Activated CD8-positive, alpha-beta memory T cell treated with anti-CD3 and anti-CD28 coated beads for 36 hours (primary cell): ENCODE measurements around the gene TMEM170A. TPM values are rescaled to one million over a fixed set of nuclear protein-coding genes. Genes with fewer than 3 reads are reported as not detected.
"Not testable (repeated sequence)": the region's sequence is repeated elsewhere in the genome, so short reads cannot be mapped to it uniquely, and the experiment has no call there.

Source experiments
- CTCF ChIA-PET: fragments of 350-600 bp; sonication (Branson Sonifier 250); formaldehyde crosslinking; loops from one replicate; lab custom pipeline; 2021; ENCODE audit warnings: antibody characterized with exemption; lab: Charles Lee
- POLR2A ChIA-PET: fragments of 350-600 bp; sonication (Branson Sonifier 250); formaldehyde crosslinking; loops from one replicate; lab custom pipeline; 2021; ENCODE audit warnings: antibody characterized with exemption; lab: Charles Lee
- total RNA-seq, 2 experiments: library from RNA; stranded (reverse); gene quantifications; one replicate each; pipeline ENCODE4 v1.2.3, GENCODE V29; 2021

TMEM170A gene
- total RNA-seq, 2 experiments from 2014 or later: 38.0 to 42.7 TPM

DNA sequence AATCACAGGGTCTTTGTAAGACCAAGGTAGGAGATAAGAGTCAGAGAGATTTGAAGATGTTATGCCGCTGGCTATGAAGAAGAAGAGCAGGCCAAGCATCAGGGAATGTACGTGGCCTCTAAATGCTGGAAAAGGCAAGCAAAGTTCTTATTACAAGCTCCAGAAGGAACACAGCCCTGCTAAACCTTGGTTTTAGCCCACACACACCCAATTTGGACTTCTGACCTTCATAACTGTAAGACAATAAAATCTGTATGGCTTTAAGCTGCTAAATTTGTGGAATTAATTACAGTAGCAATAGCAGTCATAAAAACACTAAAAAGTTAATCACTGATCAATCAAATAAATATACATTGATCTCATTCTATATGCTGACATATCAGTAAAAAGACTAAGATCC is 6.0 kb downstream of the TMEM170A start:
- CTCF ChIA-PET: interaction anchor here (0.6 kb wide), 1 partner anchor 52 kb away, joined by 3 read pairs; no protein-coding TSS in a partner anchor

DNA sequence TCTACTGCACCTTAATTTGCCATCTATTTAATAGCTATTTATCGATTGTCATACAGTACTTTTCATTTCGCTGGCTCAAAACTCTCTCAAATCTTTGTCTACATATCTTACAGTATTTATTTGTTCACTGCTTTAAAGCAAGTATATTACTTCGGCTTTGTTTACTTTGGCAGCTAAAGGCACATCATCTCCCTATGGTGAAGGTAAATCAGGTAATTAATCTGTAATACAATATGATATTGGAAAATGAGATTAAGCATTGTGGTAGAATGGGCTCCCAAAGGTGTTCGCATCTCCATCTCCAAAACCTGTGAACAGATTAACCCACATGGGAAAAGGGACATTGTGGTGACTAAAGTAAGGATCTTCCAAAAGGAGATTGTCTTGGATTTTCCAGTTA is 6.5 kb downstream of the TMEM170A start:
- ChIA-PET CTCF (interaction anchor here (0.6 kb wide), 1 partner anchor 52 kb away, joined by 3 read pairs; no protein-coding TSS in a partner anchor), POLR2A (interaction anchor here (0.6 kb wide), 1 partner anchor 239 kb away, joined by 3 read pairs; no protein-coding TSS in a partner anchor)

More for the DNA sequence above, 6.0 kb downstream of the TMEM170A start:
- POLR2A ChIA-PET: no interaction called here

DNA sequence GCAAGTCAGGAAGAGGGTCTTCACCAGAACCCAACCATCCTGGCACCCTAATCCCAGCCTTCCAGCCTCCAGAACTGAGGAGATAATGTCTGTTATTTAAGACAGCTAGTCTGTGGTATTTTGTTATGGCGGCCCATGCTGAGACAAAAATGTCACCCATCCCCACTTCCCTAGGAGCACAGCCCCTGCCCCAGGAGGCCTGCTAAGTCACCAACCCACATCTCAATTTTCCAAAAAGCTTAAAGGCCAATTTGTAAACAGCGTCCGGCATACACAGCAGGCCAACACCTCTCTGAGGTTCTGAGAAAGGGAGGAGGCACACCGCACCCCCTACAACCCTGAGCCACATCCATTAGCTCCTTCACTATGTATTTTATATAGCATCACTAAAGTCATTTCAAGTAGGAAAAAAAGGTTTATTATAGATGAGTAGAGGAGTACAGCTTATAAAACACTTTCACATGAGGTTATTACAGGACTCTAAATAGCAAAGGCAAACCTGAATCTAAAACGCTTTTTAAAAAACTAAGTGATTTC is 6.9 kb downstream of the TMEM170A start:
- POLR2A ChIA-PET: interaction anchor here (0.6 kb wide), 1 partner anchor 238 kb away, joined by 3 read pairs; no protein-coding TSS in a partner anchor
- CTCF ChIA-PET: interaction anchor here (1.3 kb wide), 1 partner anchor 12 kb away, joined by 3 read pairs; no protein-coding TSS in a partner anchor

DNA sequence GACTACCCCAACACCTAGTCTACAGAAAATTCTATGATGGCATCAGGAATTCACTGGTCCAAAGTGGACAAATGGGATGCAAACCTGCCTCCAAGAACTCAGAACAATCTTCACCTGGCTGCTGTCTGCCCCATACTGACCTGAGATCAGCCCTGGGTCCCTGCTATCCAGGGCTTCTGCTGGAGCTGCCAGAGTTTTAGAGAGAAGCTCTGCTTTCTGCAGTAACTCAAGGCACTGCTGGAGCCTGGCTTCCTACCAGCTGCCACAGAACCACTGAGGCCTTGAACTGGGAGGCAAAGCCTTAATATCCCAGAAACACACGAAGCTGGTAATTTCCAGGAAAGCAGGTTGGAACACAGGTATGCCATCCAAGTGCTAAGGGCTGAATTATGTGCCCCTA is 7.5 kb downstream of the TMEM170A start:
- ChIA-PET CTCF (interaction anchor here (0.8 to 1.3 kb wide), 2 partner anchors 13 to 60 kb away, joined by 3 read pairs; no protein-coding TSS in a partner anchor), POLR2A (no interaction called here)

DNA sequence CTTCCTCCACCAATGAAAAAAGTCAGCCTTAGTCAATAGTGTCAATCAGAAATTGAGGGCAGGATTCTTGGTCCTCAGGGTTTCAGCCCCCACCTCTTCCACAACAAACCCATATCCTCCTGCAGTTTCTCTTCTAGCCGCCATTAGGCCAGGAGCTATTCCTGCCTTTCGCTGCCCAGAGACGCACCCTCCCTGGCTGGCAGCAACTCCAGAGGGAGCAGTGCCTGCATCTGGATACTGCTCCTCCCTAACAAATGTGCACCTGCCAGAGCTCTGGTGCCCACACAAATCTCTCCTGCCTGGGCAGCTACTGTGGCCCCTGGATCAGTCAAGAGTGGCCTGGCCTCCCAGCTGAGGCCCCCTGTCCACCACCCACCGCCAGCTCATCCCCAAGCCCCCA is 8.0 kb downstream of the TMEM170A start:
- POLR2A ChIA-PET: not testable (repeated sequence)
- CTCF ChIA-PET: interaction anchor here (0.8 to 1.3 kb wide), 2 partner anchors 13 to 61 kb away, joined by 3 read pairs; no protein-coding TSS in a partner anchor

DNA sequence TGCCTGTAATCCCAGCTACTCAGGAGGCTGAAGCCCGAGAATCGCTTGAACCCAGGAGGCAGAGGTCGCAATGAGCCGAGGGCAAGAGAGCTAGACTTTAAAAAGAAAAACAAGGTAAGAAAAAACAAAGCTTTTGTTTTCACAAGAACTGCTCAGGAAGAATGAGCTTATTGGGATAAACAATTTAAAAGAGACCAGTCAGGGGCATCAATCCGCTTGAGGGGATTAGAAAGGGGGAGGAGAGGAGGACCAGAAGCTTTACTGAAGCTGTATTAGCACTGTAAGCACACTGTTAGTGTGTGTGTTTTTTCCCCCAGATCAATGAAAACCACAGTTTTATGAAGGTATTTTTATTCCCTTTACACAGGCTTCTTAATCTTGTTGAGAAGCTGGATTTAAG is 8.8 kb downstream of the TMEM170A start:
- ChIA-PET CTCF (no interaction called here), POLR2A (no interaction called here)

DNA sequence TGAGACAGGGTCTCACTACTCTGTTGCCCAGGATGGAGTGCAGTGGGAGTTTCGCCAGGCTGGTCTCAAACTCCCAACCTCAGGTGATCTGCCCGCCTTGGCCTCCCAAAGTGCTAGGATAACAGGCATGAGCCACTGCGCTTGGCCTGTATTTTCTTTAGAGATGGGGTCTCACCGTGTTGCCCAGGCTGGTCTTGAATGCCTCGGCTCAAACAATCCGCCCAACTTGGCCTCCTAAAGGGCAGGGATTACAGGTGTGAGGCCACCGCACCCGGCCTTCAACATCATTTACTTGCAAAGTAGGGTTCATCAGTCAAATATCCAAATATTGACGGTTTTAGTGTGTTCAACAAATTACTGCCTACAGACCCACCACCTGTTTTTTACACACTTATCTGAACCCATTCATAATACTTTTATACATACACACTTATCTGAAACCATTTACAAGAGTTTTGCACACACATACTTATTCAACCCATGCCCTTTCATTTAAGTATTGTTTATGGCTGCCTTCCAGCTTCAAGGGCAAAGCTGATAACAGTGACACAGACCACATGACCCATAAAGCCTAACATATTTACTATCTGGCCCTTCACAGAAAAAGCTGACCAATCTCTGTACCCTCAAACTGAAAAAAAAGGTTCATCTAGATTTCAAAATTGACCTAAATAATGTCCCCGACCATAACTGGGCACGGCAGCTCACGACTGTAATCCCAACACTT is 11.9 kb downstream of the TMEM170A start:
- CTCF ChIA-PET: no interaction called here

DNA sequence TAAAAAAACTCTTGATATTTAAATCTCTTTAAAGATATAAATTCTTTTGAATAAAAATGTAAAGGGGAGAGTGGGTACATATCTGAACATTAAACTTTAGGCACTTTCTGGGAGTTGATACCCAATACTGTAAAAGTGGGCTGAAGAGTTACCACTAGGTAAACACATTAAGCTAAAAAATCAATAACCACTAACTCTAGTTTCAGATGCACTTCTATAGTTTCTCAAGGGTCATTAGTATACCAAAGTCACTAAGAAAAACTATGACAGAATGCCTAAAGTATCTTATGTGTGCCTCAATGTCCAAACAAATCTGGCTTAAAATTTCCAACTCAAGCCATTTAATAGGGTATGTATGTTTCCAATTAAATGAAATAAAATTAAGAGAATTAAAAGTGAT is 18.1 kb downstream of the TMEM170A start:
- CTCF ChIA-PET: interaction anchor here (1.0 kb wide), 1 partner anchor 19 kb away, joined by 3 read pairs; no protein-coding TSS in a partner anchor
- POLR2A ChIA-PET: interaction anchor here (0.7 kb wide), 1 partner anchor 61 kb away, joined by 3 read pairs; no protein-coding TSS in a partner anchor

More for the DNA sequence above, 11.9 kb downstream of the TMEM170A start:
- POLR2A ChIA-PET: no interaction called here

DNA sequence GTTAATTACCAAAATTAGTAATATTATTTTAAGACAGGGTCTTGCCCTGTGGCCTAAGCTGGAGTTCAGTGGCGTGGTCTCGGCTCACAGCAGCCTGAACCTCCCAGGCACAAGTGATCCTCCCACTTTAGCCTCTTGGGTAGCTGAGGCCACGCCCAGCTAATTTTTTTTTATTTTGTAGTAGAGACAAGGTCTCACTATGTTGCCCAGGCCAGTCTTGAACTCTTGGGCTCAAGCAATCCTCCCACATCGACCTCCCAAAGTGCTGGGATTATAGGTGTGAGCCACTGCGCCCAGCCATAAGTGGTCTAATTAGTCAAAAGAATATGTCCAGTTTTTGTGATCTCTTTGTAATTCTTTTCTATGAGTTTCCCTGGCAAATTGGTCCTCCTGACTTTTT is 19.2 kb downstream of the TMEM170A start:
- ChIA-PET POLR2A (interaction anchor here (1.2 kb wide), 1 partner anchor 12 kb away, joined by 3 read pairs; the partner anchor contains the start of gene CFDP1), CTCF (no interaction called here)

DNA sequence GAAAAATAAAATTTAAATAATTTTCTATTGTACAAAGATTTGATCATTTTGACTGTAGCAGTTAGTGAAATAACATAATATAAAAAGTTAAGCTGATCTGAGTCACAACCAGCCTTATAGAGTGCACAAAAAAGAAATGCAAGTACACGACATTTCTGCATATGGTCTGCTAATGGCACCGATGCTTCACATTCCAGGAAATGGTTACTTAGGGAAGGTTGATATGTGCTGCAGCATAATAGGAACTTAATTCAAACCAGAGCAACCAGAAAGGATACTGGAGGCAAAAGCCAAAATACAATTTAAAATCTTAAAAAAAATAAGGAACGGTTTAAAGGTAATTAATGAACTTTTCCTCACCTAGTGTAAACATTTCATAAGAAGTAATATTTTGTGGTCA is 21.2 kb downstream of the TMEM170A start:
- POLR2A ChIA-PET: no interaction called here
- CTCF ChIA-PET: no interaction called here

DNA sequence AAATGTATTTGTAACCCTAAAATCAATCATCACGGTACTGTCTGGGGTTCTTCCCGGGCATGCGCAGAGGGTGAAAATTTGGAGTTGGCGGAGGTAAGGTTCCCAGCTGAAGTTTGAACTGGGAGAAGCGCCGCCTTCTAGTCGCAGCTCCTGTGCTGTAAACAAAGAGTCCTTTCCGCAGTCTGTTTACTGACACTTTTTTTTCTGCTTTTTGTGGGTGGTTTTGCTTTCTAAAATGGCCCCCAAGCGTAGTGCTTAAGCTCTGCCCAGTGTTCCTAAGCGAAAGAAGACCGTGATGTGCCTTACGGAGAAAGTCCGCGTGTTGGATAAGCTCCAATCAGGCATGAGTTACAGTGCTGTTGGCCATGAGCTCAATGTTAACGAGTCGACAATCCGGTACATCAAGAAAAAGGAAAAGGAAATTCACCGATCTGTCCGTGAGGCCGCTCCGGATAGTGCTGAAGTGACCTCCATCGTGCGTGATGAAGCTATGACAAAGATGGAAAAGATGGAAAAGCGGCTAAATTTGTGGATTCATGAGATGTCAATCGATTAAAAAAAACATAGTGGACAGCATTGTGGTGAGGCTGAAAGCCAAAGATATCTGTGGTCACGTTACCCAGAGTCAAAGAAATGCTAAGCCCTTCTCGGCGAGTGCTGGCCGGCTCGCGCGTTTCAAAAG is 30.6 kb downstream of the TMEM170A start:
- POLR2A ChIA-PET: interaction anchor here (0.8 to 1.3 kb wide), 7 partner anchors 11 to 213 kb away, joined by 3 to 5 read pairs (median 4); partner anchors contain the start of genes KARS1 and TERF2IP
- CTCF ChIA-PET: interaction anchor here (0.6 to 2.7 kb wide), 7 partner anchors 10 to 215 kb away, joined by 3 to 14 read pairs (median 4); partner anchors contain the start of gene TMEM170A

DNA sequence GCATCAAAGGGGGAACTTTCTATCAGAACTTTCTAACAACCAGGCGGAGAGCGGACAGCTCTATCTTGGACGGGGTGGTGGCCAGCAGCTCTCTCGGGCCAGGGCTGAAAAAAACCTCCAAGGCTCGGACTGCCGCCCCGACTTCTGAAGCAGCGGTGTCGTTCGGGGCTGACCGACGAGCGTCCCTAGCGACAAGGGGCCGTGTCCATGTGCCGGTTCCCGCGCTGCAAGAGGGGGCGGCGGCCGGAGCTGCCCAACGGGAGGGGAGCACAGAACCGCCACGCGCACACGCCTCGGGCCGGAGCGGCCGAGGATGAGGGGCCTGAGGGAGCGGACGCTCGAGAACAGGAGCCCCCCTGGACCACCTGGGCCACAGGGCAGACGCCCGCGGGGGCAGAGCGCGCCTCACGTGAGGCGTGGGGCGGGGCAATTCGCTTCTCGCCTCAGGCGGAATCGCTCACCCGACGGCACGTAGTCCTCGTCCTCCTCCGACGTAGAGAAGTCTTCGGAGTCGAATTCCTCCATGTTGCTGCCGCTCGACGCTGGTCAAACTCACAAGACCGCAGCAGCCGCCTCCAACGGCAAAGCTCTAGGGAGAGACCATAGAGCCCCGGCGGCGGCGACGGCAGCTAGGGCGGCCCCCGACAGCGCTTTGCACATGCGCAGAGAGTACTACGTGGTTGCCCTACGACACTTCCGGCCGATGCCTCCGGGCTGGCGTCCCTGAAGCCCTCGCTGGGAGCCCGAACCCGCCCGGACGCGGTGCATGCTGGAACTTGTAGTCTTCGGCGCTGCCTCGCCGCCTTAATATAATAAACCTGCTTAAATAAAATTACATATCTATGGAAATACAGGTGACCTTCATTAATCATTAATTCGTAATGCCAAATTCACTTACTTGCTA is 31.4 kb downstream of the TMEM170A start, which contains the start of gene CFDP1:
Gene CFDP1 (minus strand): TSS at position 676 of the 904 bp plus-strand sequence. CDS start 151 bp downstream, at position 525.
- ChIA-PET POLR2A (interaction anchor here (0.8 to 1.3 kb wide), 7 partner anchors 12 to 214 kb away, joined by 3 to 5 read pairs (median 4); partner anchors contain the start of genes ADAT1, KARS1 and TERF2IP), CTCF (interaction anchor here (0.7 to 2.7 kb wide), 8 partner anchors 11 to 1779 kb away, joined by 3 to 14 read pairs (median 6); partner anchors contain the start of gene TMEM170A)

DNA sequence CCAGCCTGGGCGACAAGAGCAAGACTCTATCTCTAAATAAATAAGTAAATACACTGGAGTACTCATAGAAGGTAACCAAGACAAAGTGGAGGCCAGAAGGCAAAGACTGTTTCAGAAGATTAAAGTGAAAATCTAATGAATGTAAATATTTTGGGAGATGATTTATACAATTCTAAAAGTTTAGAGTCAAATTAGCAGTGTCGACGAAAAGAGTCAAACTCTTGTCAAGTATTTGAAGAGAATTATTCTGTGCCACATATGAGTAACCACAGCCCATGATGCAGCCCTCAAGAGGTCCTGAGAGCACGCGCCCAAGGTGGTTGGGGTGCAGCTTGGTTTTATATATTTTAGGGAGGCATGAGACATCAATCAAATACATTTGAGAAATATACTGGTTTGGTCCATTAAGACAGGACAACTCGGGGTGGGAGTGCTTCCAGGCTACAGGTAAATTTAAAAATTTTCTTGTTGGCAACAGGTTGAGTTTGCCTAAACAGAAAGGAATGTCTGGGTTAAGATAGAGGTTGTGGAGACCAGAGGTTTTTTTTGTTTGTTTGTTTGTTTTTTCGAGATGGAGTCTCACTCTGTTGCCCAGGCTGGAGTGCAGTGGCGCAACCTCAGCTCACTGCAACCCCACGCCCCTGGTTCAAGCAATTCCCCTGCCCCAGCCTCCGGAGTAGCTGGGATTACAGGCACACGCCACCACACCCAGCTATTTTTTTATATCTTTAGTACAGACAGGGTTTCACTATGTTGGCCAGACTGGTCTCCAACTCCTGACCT is 34.7 kb downstream of the TMEM170A start:
- ChIA-PET POLR2A (no interaction called here), CTCF (no interaction called here)

DNA sequence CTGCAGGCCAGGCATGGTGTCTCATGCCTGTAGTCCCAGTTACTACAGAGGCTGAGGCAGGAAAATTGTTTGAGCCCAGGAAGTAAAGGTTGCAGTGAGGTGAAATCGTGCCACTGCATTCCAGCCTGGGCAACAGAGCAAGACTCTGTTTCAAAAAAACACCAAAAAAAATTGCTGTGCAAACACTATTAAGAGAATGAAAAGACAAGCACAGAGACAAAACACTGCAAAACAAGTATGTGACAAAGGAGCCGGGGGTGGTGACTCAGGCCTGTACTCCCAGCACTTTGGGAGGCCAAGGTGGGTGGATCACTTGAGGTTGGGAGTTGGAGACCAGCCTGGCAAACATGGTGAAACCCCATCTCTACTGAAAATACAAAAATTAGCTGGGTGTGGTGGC is 38.0 kb downstream of the TMEM170A start:
- CTCF ChIA-PET, POLR2A ChIA-PET: not testable (repeated sequence)

DNA sequence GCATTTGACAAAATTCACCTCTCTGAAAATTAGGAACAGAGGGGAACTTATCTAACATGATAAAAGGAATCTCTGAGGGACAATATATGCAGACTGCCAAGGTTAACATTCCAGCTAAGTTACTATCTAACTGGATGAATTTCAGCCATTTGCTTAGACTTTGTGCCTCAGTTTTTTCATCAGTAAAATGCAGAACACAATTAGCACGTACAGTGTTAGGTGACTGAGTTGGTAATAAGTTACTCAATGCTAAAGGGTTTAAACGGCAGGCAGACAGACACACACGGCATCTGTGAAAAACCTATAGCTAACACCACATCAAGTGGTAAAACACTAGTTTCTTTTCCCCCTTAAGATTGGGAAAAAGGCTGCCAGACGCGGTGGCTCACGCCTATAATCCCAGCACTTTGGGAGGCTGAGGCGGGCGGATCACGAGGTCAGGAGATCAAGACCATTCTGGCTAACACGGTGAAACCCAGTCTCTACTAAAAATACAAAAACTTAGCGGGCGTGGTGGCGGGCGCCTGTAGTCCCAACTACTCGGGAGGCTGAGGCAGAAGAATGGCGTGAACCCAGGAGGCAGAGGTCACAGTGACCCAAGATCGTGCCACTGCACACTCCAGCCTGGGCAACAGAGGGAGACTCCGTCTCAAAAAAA is 40.3 kb downstream of the TMEM170A start:
- CTCF ChIA-PET, POLR2A ChIA-PET: not testable (repeated sequence)

DNA sequence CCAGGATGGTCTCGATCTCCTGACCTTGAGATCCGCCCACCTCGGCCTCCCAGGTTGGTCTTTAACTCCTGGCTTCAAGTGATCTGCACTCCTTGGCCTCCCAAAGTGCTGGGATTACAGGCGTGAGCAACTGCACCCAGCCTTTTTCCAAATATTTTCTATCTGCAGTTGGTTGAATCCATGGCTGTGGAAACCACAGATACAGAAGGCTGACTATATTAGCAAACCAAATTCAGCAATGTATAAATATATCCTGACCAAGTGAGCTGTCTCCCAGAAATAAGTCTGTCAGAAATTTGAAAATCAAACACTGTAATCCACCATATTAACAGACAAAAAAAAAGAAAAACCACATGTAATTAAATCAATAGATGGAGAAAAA is 40.8 kb downstream of the TMEM170A start:
- ChIA-PET CTCF (no interaction called here), POLR2A (no interaction called here)

DNA sequence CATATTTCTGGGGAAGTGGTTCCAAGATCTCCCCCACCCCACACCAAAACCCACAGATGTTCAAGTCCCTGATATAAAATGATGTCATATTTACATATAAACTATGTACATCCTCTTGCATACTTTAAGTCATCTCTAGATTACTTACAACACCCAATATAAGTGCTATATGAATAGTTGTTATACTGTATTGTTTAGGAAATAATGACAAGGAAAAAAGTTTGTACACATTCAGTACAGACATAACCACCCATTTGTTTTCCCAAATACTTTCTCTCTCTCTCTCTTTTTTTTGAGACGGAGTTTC is 42.7 kb downstream of the TMEM170A start:
- CTCF ChIA-PET: no interaction called here
- POLR2A ChIA-PET: no interaction called here
